GM12878 (cell line): ENCODE results near the gene SOCS6. TPM values are rescaled to one million over a fixed set of nuclear protein-coding genes. Genes with fewer than 3 reads are reported as not detected.

ENCODE experiments used
- ATAC-seq: fragments of 200-7000 bp; cut with Tn5 transposase; 3 replicates; pipeline ENCODE4 v1.9.1; 2020; ENCODE audit warnings: mild to moderate bottlenecking, moderate library complexity
- BruUV-seq: library from RNA; stranded (reverse); fragments of 400-500 nt; replicated peaks from 2 replicates; lab custom pipeline; 2021; lab: Mats Ljungman, UMichigan
- CTCF ChIA-PET: fragments of 300-600 bp; sonication (Branson Sonifier 250); formaldehyde crosslinking; extraction: SDS; loops from one replicate; lab custom pipeline; 2021; ENCODE audit warnings: inconsistent platforms; lab: Yijun Ruan, JAX
- POLR2A ChIA-PET: fragments of 350-600 bp; formaldehyde crosslinking; extraction: SDS; loops from one replicate; lab custom pipeline; 2021; ENCODE audit warnings: inconsistent platforms; lab: Charles Lee
- RAD21 ChIA-PET: fragments of 300-600 bp; sonication (Branson Sonifier 250); formaldehyde crosslinking; loops from one replicate; lab custom pipeline; 2023; ENCODE audit warnings: antibody characterized with exemption; ENCODE audit not compliant: unreplicated experiment; lab: Charles Lee
- SMC1A ChIA-PET: fragments of 300-600 bp; sonication (Branson Sonifier 250); formaldehyde crosslinking; loops from one replicate; lab custom pipeline; 2023; ENCODE audit not compliant: unreplicated experiment, uncharacterized antibody; lab: Charles Lee
- DNase-seq: peaks from one replicate; pipeline ENCODE4 v3.0.0-alpha.2; 2011; ENCODE audit warnings: low read depth, low spot score
- FAIRE-seq: peaks from 3 replicates; lab custom pipeline; 2011; peaks lifted over from hg19 to GRCh38; lab: Jason Lieb, UNC
- H2AFZ ChIP-seq: 2 replicates; pipeline ENCODE4 v1.6.0; 2011; ENCODE audit warnings: low read depth, low read length, control low read depth; ENCODE audit not compliant: control insufficient read depth
- H3K27ac ChIP-seq: 2 replicates; pipeline ENCODE4 v1.5.1; 2011; ENCODE audit warnings: control low read depth; ENCODE audit not compliant: control insufficient read depth, insufficient read depth
- H3K27me3 ChIP-seq, 2 experiments: replicated peaks in 1 of 2; 2 replicates each; pipeline versions ENCODE4 v1.6.0 to v1.6.1; 2011; ENCODE audit warnings: low read length in 1 of 2; ENCODE audit not compliant: control insufficient read depth in 2 of 2, insufficient read depth in 2 of 2
- H3K36me3 ChIP-seq, 2 experiments: 2 replicates each; pipeline ENCODE4 v1.5.1; 2011; ENCODE audit warnings: low read length in 1 of 2; ENCODE audit not compliant: control insufficient read depth in 2 of 2, insufficient read depth in 2 of 2
- H3K4me1 ChIP-seq: 2 replicates; pipeline ENCODE4 v1.6.1; 2011; ENCODE audit warnings: mild to moderate bottlenecking, low read length, moderate library complexity, mixed read lengths; ENCODE audit not compliant: control insufficient read depth, insufficient read depth
- H3K4me2 ChIP-seq: 2 replicates; pipeline ENCODE4 v1.6.0; 2011; ENCODE audit warnings: control low read depth; ENCODE audit not compliant: control insufficient read depth, insufficient read depth
- H3K4me3 ChIP-seq: fragments of 200-600 bp; sonication (generic); 2 replicates; pipeline ENCODE4 v1.5.1; 2016
- H3K79me2 ChIP-seq: 2 replicates; pipeline ENCODE4 v1.6.0; 2011; ENCODE audit warnings: low read length; ENCODE audit not compliant: control insufficient read depth, insufficient read depth
- H3K9ac ChIP-seq: 2 replicates; pipeline ENCODE4 v1.8.0; 2011; ENCODE audit warnings: low read length, control low read depth, mixed read lengths; ENCODE audit not compliant: control insufficient read depth, insufficient read depth
- H3K9me3 ChIP-seq: replicated peaks from 3 replicates; pipeline ENCODE4 v1.5.1; 2011; ENCODE audit warnings: mild to moderate bottlenecking, low read length; ENCODE audit not compliant: control insufficient read depth, insufficient read depth
- H4K20me1 ChIP-seq: 2 replicates; pipeline ENCODE4 v1.6.0; 2011; ENCODE audit not compliant: control insufficient read depth, insufficient read depth
- CHD4 ChIP-seq: fragments of 200-600 bp; sonication (generic); IDR thresholded peaks from 2 replicates; pipeline ENCODE4 v1.6.1; 2016; ENCODE audit warnings: mild to moderate bottlenecking
- EGR1 ChIP-seq, 2 experiments: IDR thresholded peaks; 1 replicate in 1 of 2; 2 replicates in 1 of 2; pipeline ENCODE4 v1.6.1; 2011 to 2012; ENCODE audit warnings: low read depth in 2 of 2, low read length in 2 of 2, borderline replicate concordance in 1 of 2, mild to moderate bottlenecking in 1 of 2, moderate library complexity in 1 of 2
- JUNB ChIP-seq: IDR thresholded peaks from 2 replicates; pipeline ENCODE4 v1.6.1; 2016; ENCODE audit warnings: antibody characterized with exemption, mild to moderate bottlenecking
- JUND ChIP-seq: IDR thresholded peaks from 2 replicates; pipeline ENCODE4 v1.6.1; 2012; ENCODE audit warnings: low read depth, mild to moderate bottlenecking, low read length, improper control_type of control experiment, moderate library complexity
- POLR2AphosphoS2 ChIP-seq: IDR thresholded peaks from 2 replicates; pipeline ENCODE4 v1.6.1; 2011; ENCODE audit warnings: low read depth, mild to moderate bottlenecking, low read length, improper control_type of control experiment, moderate library complexity
- ZBED1 ChIP-seq: IDR thresholded peaks from 2 replicates; pipeline ENCODE4 v1.6.1; 2016; ENCODE audit warnings: borderline replicate concordance
- WGBS: methylation state at CpG from one replicate; pipeline ENCODE4 v1.1.6; 2016; ENCODE audit warnings: low lambda C conversion rate; ENCODE audit not compliant: insufficient replicate concordance, insufficient coverage; ENCODE audit errors: missing lambda C conversion rate; 5-methylcytosine and 5-hydroxymethylcytosine counted together
- in situ Hi-C: fragments of 300-500 bp; cut with MboI; formaldehyde crosslinking; loops from 9 replicates; pipeline ENCODE4 v1.14.3; 2018; ENCODE audit warnings: mixed read lengths
- intact Hi-C: fragments of 100-400 bp; cut with micrococcal nuclease; formaldehyde crosslinking; loops from one replicate; pipeline ENCODE4 v1.14.2; 2022; ENCODE audit not compliant: unreplicated experiment
- polyA plus RNA-seq, 11 experiments: library from polyadenylated mRNA; depleted of rRNA in 4 of 11; unstranded in 6 of 11; stranded (reverse) in 5 of 11; fragments of >200 nt; fragmentation: Nextera tagmentation in 4 of 11; fragmentation: Illumina TruSeq in 1 of 11; extraction: Ambion mirVana in 4 of 11; extraction: Trizol in 1 of 11; gene quantifications; 1 replicate in 1 of 11; 2 replicates in 10 of 11; pipeline versions ENCODE4 v1.2.1 to v1.2.3, GENCODE V29; 2011 to 2016; ENCODE audit warnings: inconsistent platforms in 2 of 11, missing spikeins in 2 of 11, low read depth in 1 of 11
- total RNA-seq, 4 experiments: library from RNA; depleted of rRNA in 3 of 4; stranded (reverse); fragments of >200 nt in 3 of 4; fragmentation: Illumina TruSeq in 1 of 4; extraction: Trizol in 1 of 4; gene quantifications; 2 replicates each; pipeline versions ENCODE4 v1.2.1 to v1.2.3, GENCODE V29; 2013 to 2021

Gene SOCS6
- total and polyA plus RNA-seq, 10 of the 15 experiments (the other 5 are each of a cell fraction or from before 2014, with no cell fraction given), result 1.6 to 6.1 (median 4.1) TPM

- no peak for TF ChIP-seq POLR2AphosphoS2
- peak; percentile 51 for TF ChIP-seq JUNB
- TF ChIP-seq, all 136 proteins: peak for 1
- peak; percentile 31; the same call in 1 of the 3 replicates for ATAC-seq
- SMC1A ChIA-PET, result no interaction called here
Observed at GRCh38 chr18:70279470-70279869, 9.4 kb upstream of the SOCS6 start.

GRCh38 chr18:70280007-70280925 is 8.6 kb upstream of the SOCS6 start:
- POLR2A ChIA-PET, result no interaction called here
- Histone ChIP-seq H3K27ac (no peak overlapping the region), H4K20me1 (no peaks in the 10 kb centered on the region), H3K4me2 (no peak overlapping the region), H3K36me3 (no peaks in the 10 kb centered on the region), H3K9ac (no peak overlapping the region), H3K79me2 (no peaks in the 10 kb centered on the region), H2AFZ (no peak overlapping the region), H3K9me3 (no peaks in the 10 kb centered on the region; the same call in 2 of the 3 replicates), H3K27me3 (peaks cover 0 to 1% of the 10 kb centered on the region in 2 experiments; a peak in 1 of 4 replicates), H3K4me3 (no peak overlapping the region), H3K4me1 (no peaks in the 10 kb centered on the region)
- RAD21 ChIA-PET, result no interaction called here
- BruUV-seq, result no TSS peak
- intact Hi-C loops, result no loop called here
- FAIRE-seq, result no peak
- SMC1A ChIA-PET, result no interaction called here
- in situ Hi-C loops, result no loop called here
- no peak for ATAC-seq
- WGBS, result 42% methylated on average over 5 of the region's 5 CpGs
- no peak for DNase-seq
- TF ChIP-seq JUND (no peak), EGR1 (IDR thresholded peaks at IDR 0.05; ENCODE audit: borderline replicate concordance in 1 of 2, low read depth in 2 of 2, low read length in 2 of 2) (no peak), ZBED1 (no peak), CHD4 (no peak)
- CTCF ChIA-PET, result no interaction called here

More at GRCh38 chr18:70279470-70279869, 9.4 kb upstream of the SOCS6 start:
- H3K9ac ChIP-seq, result no peak overlapping the region
- no peaks in the 10 kb centered on the region for H3K4me1 ChIP-seq
- no peak overlapping the region for H3K4me2 ChIP-seq
- H2AFZ ChIP-seq, result no peak overlapping the region
- intact Hi-C loops (no loop called here), in situ Hi-C loops (no loop called here)
- H4K20me1 ChIP-seq, result no peaks in the 10 kb centered on the region
- peaks cover 0 to 1% of the 10 kb centered on the region in 2 experiments; a peak in 1 of 4 replicates for H3K27me3 ChIP-seq
- FAIRE-seq, result peak; percentile 90
- ChIA-PET CTCF (no interaction called here), RAD21 (no interaction called here), POLR2A (no interaction called here)
- no peaks in the 10 kb centered on the region for H3K79me2 ChIP-seq
- WGBS, result 48% methylated on average over 2 of the region's 2 CpGs
- no peaks in the 10 kb centered on the region for H3K36me3 ChIP-seq
- DNase-seq, result no peak
- H3K9me3 ChIP-seq, result no peaks in the 10 kb centered on the region; the same call in 2 of the 3 replicates
- no peak overlapping the region for H3K4me3 ChIP-seq
- no TSS peak for BruUV-seq
- H3K27ac ChIP-seq, result no peak overlapping the region
